HepG2 (cell line): ENCODE data around the gene CCDC88B. TPM values are rescaled to one million over a fixed set of nuclear protein-coding genes. Genes with fewer than 3 reads are reported as not detected.

Experiments used
- ATF1 ChIP-seq: IDR thresholded peaks from 2 replicates; pipeline ENCODE4 v1.6.1; 2016; ENCODE audit warnings: mild to moderate bottlenecking, control low read depth
- ATF4 ChIP-seq, 2 experiments: fragments of 450-650 bp in 1 of 2; sonication (generic) in 1 of 2; formaldehyde crosslinking; IDR thresholded peaks; 2 replicates each; pipeline versions ENCODE4 v1.5.0 to v1.8.0; 2020 to 2022; ENCODE audit warnings: mild to moderate bottlenecking in 1 of 2, missing genetic modification reagents in 1 of 2
- BRD4 ChIP-seq: sonication (generic); formaldehyde crosslinking; IDR thresholded peaks from 2 replicates; pipeline ENCODE4 v1.4.0; 2020; ENCODE audit warnings: missing genetic modification reagents
- ESRRA ChIP-seq: sonication (generic); formaldehyde crosslinking; IDR thresholded peaks from 2 replicates; pipeline ENCODE4 v1.5.1; 2020; ENCODE audit warnings: mild to moderate bottlenecking, low read depth, missing genetic modification reagents
- HMG20B ChIP-seq: conservative IDR thresholded peaks from 2 replicates; pipeline ENCODE4 v1.6.1; 2016; ENCODE audit warnings: missing genetic modification reagents, missing compliant biosample characterization
- HNF1B ChIP-seq: sonication (generic); formaldehyde crosslinking; IDR thresholded peaks from 2 replicates; pipeline ENCODE4 v1.5.1; 2020; ENCODE audit warnings: mild to moderate bottlenecking, moderate library complexity, missing genetic modification reagents
- HOXA7 ChIP-seq: sonication (generic); formaldehyde crosslinking; IDR thresholded peaks from 2 replicates; pipeline ENCODE4 v1.8.1; 2022; ENCODE audit warnings: mild to moderate bottlenecking, missing genetic modification reagents, moderate library complexity
- JUNB ChIP-seq: sonication (generic); formaldehyde crosslinking; IDR thresholded peaks from 2 replicates; pipeline ENCODE4 v1.8.0; 2022; ENCODE audit warnings: missing genetic modification reagents, mild to moderate bottlenecking, borderline replicate concordance
- KLF6 ChIP-seq: IDR thresholded peaks from 2 replicates; pipeline ENCODE4 v1.8.0; 2016; ENCODE audit warnings: missing biosample characterization, missing genetic modification reagents
- MZF1 ChIP-seq: sonication (generic); formaldehyde crosslinking; IDR thresholded peaks from 2 replicates; pipeline ENCODE4 v1.8.1; 2023; ENCODE audit warnings: mild to moderate bottlenecking, missing genetic modification reagents, borderline replicate concordance
- NFKBIZ ChIP-seq: IDR thresholded peaks from 2 replicates; pipeline ENCODE4 v1.6.1; 2018; ENCODE audit warnings: missing genetic modification reagents, missing compliant biosample characterization
- NONO ChIP-seq, 2 experiments: fragments of 450-650 bp in 1 of 2; sonication (generic) in 1 of 2; formaldehyde crosslinking in 1 of 2; IDR thresholded peaks in 1 of 2; conservative IDR thresholded peaks in 1 of 2; 2 replicates each; pipeline versions ENCODE4 v1.6.1 to v1.8.0; 2017 to 2022; ENCODE audit warnings: mild to moderate bottlenecking in 1 of 2, missing genetic modification reagents in 1 of 2, moderate library complexity in 1 of 2
- PBX2 ChIP-seq: IDR thresholded peaks from 2 replicates; pipeline ENCODE4 v1.6.1; 2016; ENCODE audit warnings: control low read depth
- PHB2 ChIP-seq: fragments of 450-650 bp; IDR thresholded peaks from 2 replicates; pipeline ENCODE4 v1.6.1; 2018; ENCODE audit not compliant: partially characterized antibody
- RFX5 ChIP-seq: IDR thresholded peaks from 2 replicates; pipeline ENCODE4 v1.6.1; 2011; ENCODE audit warnings: low read depth, low read length, improper control_type of control experiment
- SMARCC2 ChIP-seq: fragments of 450-650 bp; IDR thresholded peaks from 2 replicates; pipeline ENCODE4 v1.6.1; 2017; ENCODE audit warnings: antibody characterized with exemption, mild to moderate bottlenecking
- SRSF4 ChIP-seq: fragments of 200-400 bp; formaldehyde crosslinking; IDR thresholded peaks from one replicate; pipeline ENCODE4 v1.6.1; 2018; ENCODE audit warnings: mild to moderate bottlenecking, low read depth, low read length, moderate library complexity; ENCODE audit not compliant: poor library complexity, severe bottlenecking
- TEAD2 ChIP-seq: sonication (generic); formaldehyde crosslinking; IDR thresholded peaks from 2 replicates; pipeline ENCODE4 v1.9.0; 2021; ENCODE audit warnings: missing genetic modification reagents
- ZNF17 ChIP-seq: sonication (generic); formaldehyde crosslinking; IDR thresholded peaks from 2 replicates; pipeline ENCODE4 v1.5.0; 2020; ENCODE audit warnings: mild to moderate bottlenecking, missing genetic modification reagents
- ZNF230 ChIP-seq: sonication (generic); formaldehyde crosslinking; IDR thresholded peaks from 2 replicates; pipeline ENCODE4 v1.4.0; 2020; ENCODE audit warnings: mild to moderate bottlenecking, missing genetic modification reagents
- ZNF234 ChIP-seq: sonication (generic); formaldehyde crosslinking; conservative IDR thresholded peaks from 2 replicates; pipeline ENCODE4 v1.5.1; 2020; ENCODE audit warnings: mild to moderate bottlenecking, missing genetic modification reagents
- ZNF256 ChIP-seq: sonication (generic); formaldehyde crosslinking; conservative IDR thresholded peaks from 2 replicates; pipeline ENCODE4 v1.4.0; 2020; ENCODE audit warnings: missing genetic modification reagents
- ZNF335 ChIP-seq: sonication (generic); formaldehyde crosslinking; IDR thresholded peaks from 2 replicates; pipeline ENCODE4 v1.4.0; 2020; ENCODE audit warnings: missing genetic modification reagents
- ZNF431 ChIP-seq: sonication (generic); formaldehyde crosslinking; IDR thresholded peaks from 2 replicates; pipeline ENCODE4 v1.9.0; 2022; ENCODE audit warnings: missing genetic modification reagents, low read depth, mild to moderate bottlenecking, borderline replicate concordance
- ZNF747 ChIP-seq: sonication (generic); formaldehyde crosslinking; IDR thresholded peaks from 2 replicates; pipeline ENCODE4 v1.8.1; 2023; ENCODE audit warnings: missing genetic modification reagents, mild to moderate bottlenecking, borderline replicate concordance
- ZNF761 ChIP-seq: sonication (generic); formaldehyde crosslinking; conservative IDR thresholded peaks from 2 replicates; pipeline ENCODE4 v1.4.0; 2020; ENCODE audit warnings: mild to moderate bottlenecking, missing genetic modification reagents
- ZNF772 ChIP-seq: sonication (generic); formaldehyde crosslinking; IDR thresholded peaks from 2 replicates; pipeline ENCODE4 v1.5.0; 2020; ENCODE audit warnings: mild to moderate bottlenecking, missing genetic modification reagents
- ZNF878 ChIP-seq: sonication (generic); formaldehyde crosslinking; IDR thresholded peaks from 2 replicates; pipeline ENCODE4 v1.8.1; 2023; ENCODE audit warnings: mild to moderate bottlenecking, missing genetic modification reagents, moderate library complexity
- ZSCAN20 ChIP-seq: sonication (generic); formaldehyde crosslinking; IDR thresholded peaks from 2 replicates; pipeline ENCODE4 v1.4.0; 2020; ENCODE audit warnings: missing genetic modification reagents, mild to moderate bottlenecking, borderline replicate concordance
- polyA plus RNA-seq, 8 experiments: library from polyadenylated mRNA; depleted of rRNA in 3 of 8; stranded (reverse) in 7 of 8; unstranded in 1 of 8; fragments of >200 nt; fragmentation: Illumina TruSeq in 4 of 8; extraction: Trizol in 4 of 8; gene quantifications; 2 replicates each; pipeline versions ENCODE4 v1.2.1 to v1.2.3, GENCODE V29; 2011 to 2016; ENCODE audit warnings: low read depth in 4 of 8, missing spikeins in 1 of 8, mixed read lengths in 1 of 8; ENCODE audit not compliant: insufficient read depth in 1 of 8
- total RNA-seq, 5 experiments: library from RNA; depleted of rRNA; stranded (reverse); fragments of >200 nt; fragmentation: Illumina TruSeq; extraction: Trizol; gene quantifications; 2 replicates each; pipeline ENCODE4 v1.2.3, GENCODE V29; 2016; ENCODE audit warnings: low read depth in 1 of 5

Gene CCDC88B
- total and polyA plus RNA-seq, 2 of the 13 experiments (the other 11 are each of a cell fraction or from before 2014, with no cell fraction given): 3.6 to 4.8 TPM

- TF ChIP-seq ZNF335 (CRISPR knock-in tag) (no peak), ZNF234 (CRISPR knock-in tag) (no peak), MZF1 (CRISPR knock-in tag) (no peak), PBX2 (CRISPR knock-in tag) (no peak), ZNF230 (CRISPR knock-in tag) (no peak), ZNF256 (no peak), NFKBIZ (no peak), ESRRA (CRISPR knock-in tag) (no peak), ZNF878 (no peak), HOXA7 (CRISPR knock-in tag) (no peak), NONO (IDR thresholded peaks at IDR 0.05) (no peak), NONO (CRISPR knock-in tag; conservative IDR thresholded peaks at IDR 0.05) (no peak), SMARCC2 (no peak), RFX5 (no peak), KLF6 (CRISPR knock-in tag) (no peak), ZNF772 (CRISPR knock-in tag) (no peak), ZNF431 (CRISPR knock-in tag) (no peak), HNF1B (CRISPR knock-in tag) (no peak; the same call in 1 of the 2 replicates), ZSCAN20 (CRISPR knock-in tag) (no peak), PHB2 (no peak), TEAD2 (CRISPR knock-in tag) (no peak), HMG20B (CRISPR knock-in tag) (no peak), ATF4 (CRISPR knock-in tag; IDR thresholded peaks at IDR 0.05) (no peak), BRD4 (CRISPR knock-in tag) (no peak), JUNB (CRISPR knock-in tag) (no peak), ATF1 (no peak), ZNF747 (CRISPR knock-in tag) (no peak), ZNF17 (CRISPR knock-in tag) (no peak), ZNF761 (CRISPR knock-in tag) (no peak), SRSF4 (no peak)
Measured at GRCh38 chr11:64358907-64359711, 19.1 kb downstream of the CCDC88B start, which contains the start of gene RPS6KA4 (continued).
